K562 (cell line): ENCODE results near the gene RNF215. TPM values are rescaled to one million over a fixed set of nuclear protein-coding genes. Genes with fewer than 3 reads are reported as not detected.

Source experiments
- ATAC-seq: fragments of 200-7000 bp; cut with Tn5 transposase; 3 replicates; pipeline ENCODE4 v1.9.1; 2020; ENCODE audit warnings: moderate library complexity
- BruUV-seq: library from RNA; stranded (reverse); fragments of 400-500 nt; replicated peaks from 2 replicates; lab custom pipeline; 2021; lab: Mats Ljungman, UMichigan
- CTCF ChIA-PET: fragments of 300-600 bp; formaldehyde crosslinking; extraction: SDS; loops from one replicate; lab custom pipeline; 2021; ENCODE audit warnings: low intra/inter-chr PET ratio; lab: Yijun Ruan, JAX
- POLR2A ChIA-PET: fragments of 300-600, 350-650 bp; sonication (Branson Sonifier 250); formaldehyde crosslinking; extraction: SDS; loops from one replicate; lab custom pipeline; 2021; ENCODE audit warnings: antibody characterized with exemption, inconsistent platforms; lab: Yijun Ruan, JAX
- DNase-seq, 4 experiments: peaks; one replicate each; pipeline versions ENCODE4 v3.0.0 to v3.0.0-alpha.2; 2011 to 2018; ENCODE audit warnings: low spot score in 3 of 4, mixed read lengths in 3 of 4; ENCODE audit errors: extremely low read depth in 1 of 4
- FAIRE-seq: peaks from 2 replicates; lab custom pipeline; 2011; peaks lifted over from hg19 to GRCh38; lab: Jason Lieb, UNC
- H2AFZ ChIP-seq: 2 replicates; pipeline ENCODE4 v1.6.0; 2011; ENCODE audit warnings: low read depth, low read length, control low read depth, inconsistent platforms
- H3K27ac ChIP-seq: fragments of 200-600 bp; 3 replicates; pipeline ENCODE4 v1.8.0; 2011; ENCODE audit warnings: low read depth, mild to moderate bottlenecking, control low read depth, inconsistent platforms, low read length, moderate library complexity, mixed read lengths; ENCODE audit errors: extremely low read depth
- H3K27me3 ChIP-seq, 2 experiments: fragments of 300-600 bp in 1 of 2; 2 replicates in 1 of 2; 3 replicates in 1 of 2; pipeline versions ENCODE4 v1.6.0 to v1.8.0; 2011; ENCODE audit warnings: inconsistent platforms in 2 of 2, low read length in 2 of 2, mild to moderate bottlenecking in 1 of 2, mixed read lengths in 1 of 2, moderate library complexity in 1 of 2; ENCODE audit not compliant: control insufficient read depth in 2 of 2, insufficient read depth in 2 of 2
- H3K36me3 ChIP-seq: fragments of 300-600 bp; 3 replicates; pipeline ENCODE4 v1.8.0; 2011; ENCODE audit warnings: mild to moderate bottlenecking, low read length, inconsistent platforms; ENCODE audit not compliant: control insufficient read depth, insufficient read depth
- H3K4me1 ChIP-seq, 2 experiments: fragments of 200-600 bp in 1 of 2; replicated peaks in 1 of 2; 2 replicates in 1 of 2; 3 replicates in 1 of 2; pipeline versions ENCODE4 v1.5.1 to v1.8.0; 2011; ENCODE audit warnings: inconsistent platforms in 2 of 2, low read length in 2 of 2, mild to moderate bottlenecking in 1 of 2, mixed read lengths in 1 of 2, moderate library complexity in 1 of 2; ENCODE audit not compliant: control insufficient read depth in 2 of 2, insufficient read depth in 2 of 2
- H3K4me2 ChIP-seq: 2 replicates; pipeline ENCODE4 v1.6.1; 2011; ENCODE audit warnings: low read length, control low read depth, inconsistent platforms, mixed read lengths; ENCODE audit not compliant: insufficient read depth
- H3K4me3 ChIP-seq: fragments of 200-600 bp; sonication (generic), shearing (Covaris generic); 2 replicates; pipeline ENCODE4 v1.5.1; 2016; ENCODE audit warnings: control low read depth, inconsistent platforms
- H3K79me2 ChIP-seq: fragments of 200-600 bp; 3 replicates; pipeline ENCODE4 v1.8.0; 2011; ENCODE audit warnings: low read length, inconsistent platforms; ENCODE audit not compliant: control insufficient read depth, insufficient read depth
- H3K9ac ChIP-seq, 2 experiments: 2 replicates each; pipeline versions ENCODE4 v1.6.0 to v1.6.1; 2011; ENCODE audit warnings: low read depth in 2 of 2, low read length in 2 of 2, control low read depth in 1 of 2, inconsistent platforms in 1 of 2, mild to moderate bottlenecking in 1 of 2, mixed read lengths in 1 of 2; ENCODE audit not compliant: insufficient read depth in 1 of 2
- H3K9me1 ChIP-seq: one replicate; pipeline ENCODE4 v1.6.0; 2011; ENCODE audit warnings: inconsistent platforms, mild to moderate bottlenecking, low read length, moderate library complexity; ENCODE audit not compliant: control insufficient read depth, insufficient read depth
- H3K9me3 ChIP-seq: replicated peaks from 2 replicates; pipeline ENCODE4 v1.5.1; 2011; ENCODE audit warnings: low read depth, low read length, inconsistent platforms; ENCODE audit not compliant: control insufficient read depth, insufficient read depth
- H4K20me1 ChIP-seq: replicated peaks from 2 replicates; pipeline ENCODE4 v1.6.1; 2011; ENCODE audit warnings: low read length, inconsistent platforms, mixed read lengths; ENCODE audit not compliant: control insufficient read depth, insufficient read depth
- ATF3 ChIP-seq, 2 experiments: fragments of 450-650 bp in 1 of 2; sonication (generic) in 1 of 2; formaldehyde crosslinking in 1 of 2; IDR thresholded peaks in 1 of 2; conservative IDR thresholded peaks in 1 of 2; 2 replicates each; pipeline versions ENCODE4 v1.6.1 to v1.8.1; 2016 to 2023; ENCODE audit warnings: mild to moderate bottlenecking in 2 of 2, moderate library complexity in 2 of 2, inconsistent platforms in 1 of 2, missing genetic modification reagents in 1 of 2
- BRD4 ChIP-seq: fragments of 200-600 bp; sonication (generic); IDR thresholded peaks from 2 replicates; pipeline ENCODE4 v1.6.1; 2017; ENCODE audit warnings: inconsistent platforms
- BRD9 ChIP-seq: fragments of 450-650 bp; IDR thresholded peaks from 2 replicates; pipeline ENCODE4 v1.6.1; 2018; ENCODE audit warnings: low read depth; ENCODE audit not compliant: partially characterized antibody
- CBFB ChIP-seq: sonication (generic); formaldehyde crosslinking; IDR thresholded peaks from 2 replicates; pipeline ENCODE4 v1.4.0; 2020; ENCODE audit warnings: mild to moderate bottlenecking, missing genetic modification reagents
- CCNT2 ChIP-seq: IDR thresholded peaks from 2 replicates; pipeline ENCODE4 v1.6.1; 2011; ENCODE audit warnings: borderline replicate concordance, low read depth, mild to moderate bottlenecking, moderate library complexity, mixed read lengths, low read length; ENCODE audit not compliant: insufficient read length; ENCODE audit errors: extremely low read depth
- DIDO1 ChIP-seq: fragments of 450-650 bp; IDR thresholded peaks from 2 replicates; pipeline ENCODE4 v1.6.1; 2016; ENCODE audit warnings: low read depth, missing biosample characterization, missing genetic modification characterization
- GABPA ChIP-seq: fragments of 200-800 bp; sonication (Bioruptor generic); conservative IDR thresholded peaks from 2 replicates; pipeline ENCODE4 v1.6.1; 2016; ENCODE audit warnings: low read depth, missing genetic modification characterization, missing compliant biosample characterization
- HMG20A ChIP-seq: fragments of 450-650 bp; formaldehyde crosslinking; conservative IDR thresholded peaks from 2 replicates; pipeline ENCODE4 v1.4.0; 2020; ENCODE audit warnings: mild to moderate bottlenecking, mixed read lengths
- HMGN3 ChIP-seq: IDR thresholded peaks from 2 replicates; pipeline ENCODE4 v1.6.1; 2011; ENCODE audit warnings: borderline replicate concordance, low read depth, mild to moderate bottlenecking, mixed read lengths, low read length; ENCODE audit not compliant: insufficient read length; ENCODE audit errors: extremely low read depth
- NR1H2 ChIP-seq: sonication (generic); formaldehyde crosslinking; IDR thresholded peaks from 2 replicates; pipeline ENCODE4 v1.4.0; 2020; ENCODE audit warnings: mild to moderate bottlenecking, missing genetic modification reagents
- PRMT5 ChIP-seq: sonication (generic); formaldehyde crosslinking; IDR thresholded peaks from 2 replicates; pipeline ENCODE4 v1.5.0; 2020; ENCODE audit warnings: missing genetic modification reagents
- PTBP1 ChIP-seq: fragments of 200-400 bp; formaldehyde crosslinking; IDR thresholded peaks from 2 replicates; pipeline ENCODE4 v1.6.1; 2017; ENCODE audit warnings: low read depth, low read length
- RFX5 ChIP-seq: IDR thresholded peaks from 2 replicates; pipeline ENCODE4 v1.6.1; 2011; ENCODE audit warnings: low read depth, mild to moderate bottlenecking, improper control_type of control experiment, low read length
- SIX5 ChIP-seq, 2 experiments: IDR thresholded peaks; 2 replicates each; pipeline ENCODE4 v1.6.1; 2011; ENCODE audit warnings: low read length in 2 of 2, borderline replicate concordance in 1 of 2, low read depth in 1 of 2, mild to moderate bottlenecking in 1 of 2, moderate library complexity in 1 of 2; ENCODE audit not compliant: insufficient read depth in 1 of 2
- ZBTB33 ChIP-seq: sonication (generic); formaldehyde crosslinking; IDR thresholded peaks from 2 replicates; pipeline ENCODE4 v1.8.1; 2023; ENCODE audit warnings: mild to moderate bottlenecking, missing genetic modification reagents
- ZEB2 ChIP-seq: fragments of 450-650 bp; IDR thresholded peaks from 2 replicates; pipeline ENCODE4 v1.6.1; 2016
- ZNF239 ChIP-seq: fragments of 250-450 bp; sonication (Bioruptor Pico); IDR thresholded peaks from 2 replicates; pipeline ENCODE4 v1.4.0; 2020; ENCODE audit warnings: mild to moderate bottlenecking
- WGBS: fragments of 100-300 bp; shearing (Covaris generic); methylation state at CpG from one replicate; pipeline ENCODE4 v1.1.6; 2016; ENCODE audit warnings: low coverage, mixed read lengths; ENCODE audit not compliant: insufficient coverage; ENCODE audit errors: missing lambda C conversion rate; 5-methylcytosine and 5-hydroxymethylcytosine counted together
- in situ Hi-C: fragments of 300-500 bp; cut with MboI; formaldehyde crosslinking; loops from 4 replicates; pipeline ENCODE4 v1.15.0; 2018; ENCODE audit warnings: inconsistent platforms, mixed read lengths
- intact Hi-C: fragments of 100-400 bp; cut with micrococcal nuclease; formaldehyde crosslinking; loops from 2 replicates; pipeline ENCODE4 v1.14.2; 2022
- polyA plus RNA-seq, 8 experiments: library from polyadenylated mRNA; depleted of rRNA in 4 of 8; stranded (reverse) in 5 of 8; unstranded in 3 of 8; fragments of >200 nt; fragmentation: Nextera tagmentation in 2 of 8; fragmentation: Illumina TruSeq in 1 of 8; extraction: Ambion mirVana in 2 of 8; extraction: Trizol in 1 of 8; gene quantifications; 2 replicates each; pipeline versions ENCODE4 v1.2.1 to v1.2.3, GENCODE V29; 2011 to 2014; ENCODE audit warnings: inconsistent platforms in 1 of 8, missing spikeins in 1 of 8
- total RNA-seq, 7 experiments: library from RNA; depleted of rRNA in 6 of 7; stranded (reverse); fragments of >200 nt in 6 of 7; fragmentation: Illumina TruSeq in 2 of 7; extraction: Trizol in 2 of 7; gene quantifications; 2 replicates each; pipeline versions ENCODE4 v1.2.1 to v1.2.3, GENCODE V29; 2011 to 2021; ENCODE audit warnings: low replicate concordance in 1 of 7
- TF ChIP-seq, protein P1 (sequence below), 2 experiments: IDR thresholded peaks; 2 replicates each; pipeline ENCODE4 v1.6.1; 2012; ENCODE audit warnings: improper control_type of control experiment in 2 of 2, low read depth in 2 of 2, low read length in 2 of 2, borderline replicate concordance in 1 of 2

Gene RNF215
- total and polyA plus RNA-seq, 9 of the 15 experiments (the other 6 are each of a cell fraction or from before 2014, with no cell fraction given) = 0.08 to 9.8 (median 2.7) TPM

DNA sequence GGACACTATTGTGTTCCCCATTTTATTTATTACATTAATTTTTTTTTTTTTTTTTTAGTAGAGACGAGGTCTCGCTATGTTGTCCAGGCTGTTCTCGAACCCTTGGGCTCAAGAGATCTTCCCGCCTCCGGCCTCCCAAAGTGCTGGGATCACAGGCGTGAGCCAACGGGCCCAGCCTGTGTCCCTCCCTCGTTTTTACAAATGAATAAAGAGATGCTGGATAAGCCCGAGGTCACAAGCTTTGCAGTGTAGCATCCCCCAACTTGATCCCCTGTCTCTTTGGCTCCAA is 38.1 kb upstream of the RNF215 start:
- FAIRE-seq (no peak), DNase-seq (no peak), ATAC-seq (no peak)
- intact Hi-C loops (no loop called here), in situ Hi-C loops (loop anchor here (5.0 kb wide), 1 partner anchor 33 kb away; no protein-coding TSS in a partner anchor)
- no TSS peak for BruUV-seq
- peaks cover 43 to 47% of the 10 kb centered on the region in 2 experiments for H3K4me1 ChIP-seq
- H3K9ac ChIP-seq = peak overlapping the region; percentile 88 to 91
- peak overlapping the region; percentile 91 for H2AFZ ChIP-seq
- peak overlapping the region; percentile 59 for H3K4me3 ChIP-seq
- H3K4me2 ChIP-seq = peak overlapping the region; percentile 94
- ChIA-PET POLR2A (interaction anchor here (3.2 kb wide), 1 partner anchor 15 kb away, joined by 17 read pairs; no protein-coding TSS in a partner anchor), CTCF (interaction anchor here (0.7 kb wide), 1 partner anchor 34 kb away, joined by 5 read pairs; no protein-coding TSS in a partner anchor)
- WGBS = 0% methylated on average over 2 of the region's 9 CpGs
- H3K79me2 ChIP-seq = peaks cover 61% of the 10 kb centered on the region
- no peaks in the 10 kb centered on the region for H4K20me1 ChIP-seq
- H3K36me3 ChIP-seq = peaks cover 27% of the 10 kb centered on the region; the same call in 2 of the 3 replicates
- H3K27me3 ChIP-seq = no peaks in the 10 kb centered on the region
- no peaks in the 10 kb centered on the region for H3K9me1 ChIP-seq
- peak overlapping the region; percentile 83 for H3K27ac ChIP-seq
- H3K9me3 ChIP-seq = no peaks in the 10 kb centered on the region; the same call in 1 of the 2 replicates
- TF ChIP-seq ATF3 (IDR thresholded peaks at IDR 0.05) = no peak
- TF ChIP-seq ATF3 (CRISPR knock-in tag; conservative IDR thresholded peaks at IDR 0.05) = no peak
- no peak for TF ChIP-seq ZBTB33
- no peak for TF ChIP-seq HMGN3
- TF ChIP-seq PRMT5 (CRISPR knock-in tag) = no peak
- TF ChIP-seq PTBP1 = 0 out of 2 replicates have a peak, but pooled peaks have one; percentile 24
- TF ChIP-seq DIDO1 = no peak
- no peak for TF ChIP-seq SIX5 (IDR thresholded peaks at IDR 0.05; ENCODE audit: borderline replicate concordance in 1 of 2, insufficient read depth in 1 of 2, low read depth in 1 of 2, low read length in 2 of 2)
- TF ChIP-seq GABPA = no peak
- TF ChIP-seq RFX5 = no peak
- TF ChIP-seq CCNT2 = no peak
- no peak for TF ChIP-seq ZEB2
- 0 out of 2 replicates have a peak, but pooled peaks have one; percentile 30 for TF ChIP-seq BRD4
- no peak for TF ChIP-seq BRD9
- TF ChIP-seq HMG20A (CRISPR knock-in tag) = no peak
- no peak for TF ChIP-seq ZNF239 (CRISPR knock-in tag)
- no peak for TF ChIP-seq NR1H2 (CRISPR knock-in tag)
- TF ChIP-seq, protein P1, sequence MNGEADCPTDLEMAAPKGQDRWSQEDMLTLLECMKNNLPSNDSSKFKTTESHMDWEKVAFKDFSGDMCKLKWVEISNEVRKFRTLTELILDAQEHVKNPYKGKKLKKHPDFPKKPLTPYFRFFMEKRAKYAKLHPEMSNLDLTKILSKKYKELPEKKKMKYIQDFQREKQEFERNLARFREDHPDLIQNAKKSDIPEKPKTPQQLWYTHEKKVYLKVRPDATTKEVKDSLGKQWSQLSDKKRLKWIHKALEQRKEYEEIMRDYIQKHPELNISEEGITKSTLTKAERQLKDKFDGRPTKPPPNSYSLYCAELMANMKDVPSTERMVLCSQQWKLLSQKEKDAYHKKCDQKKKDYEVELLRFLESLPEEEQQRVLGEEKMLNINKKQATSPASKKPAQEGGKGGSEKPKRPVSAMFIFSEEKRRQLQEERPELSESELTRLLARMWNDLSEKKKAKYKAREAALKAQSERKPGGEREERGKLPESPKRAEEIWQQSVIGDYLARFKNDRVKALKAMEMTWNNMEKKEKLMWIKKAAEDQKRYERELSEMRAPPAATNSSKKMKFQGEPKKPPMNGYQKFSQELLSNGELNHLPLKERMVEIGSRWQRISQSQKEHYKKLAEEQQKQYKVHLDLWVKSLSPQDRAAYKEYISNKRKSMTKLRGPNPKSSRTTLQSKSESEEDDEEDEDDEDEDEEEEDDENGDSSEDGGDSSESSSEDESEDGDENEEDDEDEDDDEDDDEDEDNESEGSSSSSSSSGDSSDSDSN (IDR thresholded peaks at IDR 0.05; ENCODE audit: borderline replicate concordance in 1 of 2, low read depth in 2 of 2, low read length in 2 of 2) = no peak
- TF ChIP-seq CBFB (CRISPR knock-in tag) = no peak
